ENCODE results near the gene CHMP4A.
"Not testable (repeated sequence)": the region's sequence is repeated elsewhere in the genome, so short reads cannot be mapped to it uniquely, and the experiment has no call there.

Gene CHMP4A

GRCh38 chr14:24222987-24223386, 9.7 kb upstream of the CHMP4A start:
- not testable (repeated sequence) for DNase-seq (ENCODE audit: low spot score)

GRCh38 chr14:24219521-24219920, 6.2 kb upstream of the CHMP4A start:
- no peak for DNase-seq (ENCODE audit: low spot score)

GRCh38 chr14:24219080-24219479, 5.8 kb upstream of the CHMP4A start:
- no peak for DNase-seq (ENCODE audit: low spot score)

- DNase-seq (ENCODE audit: low spot score): not testable (repeated sequence)
These were observed 3.6 kb upstream of the CHMP4A start for GRCh38 chr14:24216876-24217275.

- DNase-seq (ENCODE audit: low spot score): no peak
These were observed 3.0 kb upstream of the CHMP4A start for GRCh38 chr14:24216345-24216699.

GRCh38 chr14:24215495-24216344, 2.4 kb upstream of the CHMP4A start, which contains the start of gene MDP1:
Gene MDP1, minus strand, starts transcription at chr14:24216066. Its CDS starts 111 bp downstream, at chr14:24215955.
- peak; percentile 96 for DNase-seq (ENCODE audit: low spot score)

GRCh38 chr14:24213866-24214662, 776 bp upstream of the CHMP4A start:
- DNase-seq (ENCODE audit: low spot score): no peak

- DNase-seq (ENCODE audit: low spot score): no peak
These were observed 2.0 kb downstream of the CHMP4A start for GRCh38 chr14:24211311-24211710.

- no peak for DNase-seq (ENCODE audit: low spot score)
These were observed 5.7 kb downstream of the CHMP4A start for GRCh38 chr14:24207625-24208024.

- DNase-seq (ENCODE audit: low spot score): no peak
These were observed 6.2 kb downstream of the CHMP4A start for GRCh38 chr14:24207104-24207551.

GRCh38 chr14:24206260-24207103, 6.8 kb downstream of the CHMP4A start:
- no peak for DNase-seq (ENCODE audit: low spot score)

GRCh38 chr14:24204163-24205146, 8.8 kb downstream of the CHMP4A start:
- DNase-seq (ENCODE audit: low spot score): no peak

- not testable (repeated sequence) for DNase-seq (ENCODE audit: low spot score)
These were observed 9.9 kb downstream of the CHMP4A start for GRCh38 chr14:24203249-24203886.

- DNase-seq (ENCODE audit: low spot score): not testable (repeated sequence)
These were observed 10.8 kb downstream of the CHMP4A start for GRCh38 chr14:24202538-24202937.

GRCh38 chr14:24198814-24199524, 14.3 kb downstream of the CHMP4A start:
- DNase-seq (ENCODE audit: low spot score): no peak

GRCh38 chr14:24197056-24197450, 16.2 kb downstream of the CHMP4A start:
- no peak for DNase-seq (ENCODE audit: low spot score)

GRCh38 chr14:24196071-24197055, 16.9 kb downstream of the CHMP4A start:
- DNase-seq (ENCODE audit: low spot score): no peak

Data from iPS-NIHi11 (cell line).